Osteoblast (primary cell): ENCODE data around the gene CALML5. TPM values are rescaled to one million over a fixed set of nuclear protein-coding genes. Genes with fewer than 3 reads are reported as not detected.

Experiments
- DNase-seq: peaks from one replicate; pipeline ENCODE4 v3.0.0; 2011; ENCODE audit warnings: low spot score, mixed read lengths; ENCODE audit not compliant: insufficient read length; ENCODE audit errors: missing footprints
- H2AFZ ChIP-seq: 2 replicates; pipeline ENCODE4 v1.6.0; 2011; ENCODE audit warnings: mild to moderate bottlenecking, low read length
- H3K27ac ChIP-seq: 2 replicates; pipeline ENCODE4 v1.5.1; 2011; ENCODE audit warnings: mild to moderate bottlenecking, low read depth, low read length, moderate library complexity
- H3K27me3 ChIP-seq: 2 replicates; pipeline ENCODE4 v1.6.0; 2012; ENCODE audit warnings: mild to moderate bottlenecking, control low read depth, inconsistent platforms, low read length, moderate library complexity; ENCODE audit not compliant: insufficient read depth
- H3K36me3 ChIP-seq: 2 replicates; pipeline ENCODE4 v1.5.1; 2011; ENCODE audit warnings: mild to moderate bottlenecking, low read length, control low read depth, moderate library complexity; ENCODE audit not compliant: insufficient read depth
- H3K4me1 ChIP-seq: 2 replicates; pipeline ENCODE4 v1.5.1; 2011; ENCODE audit warnings: mild to moderate bottlenecking, low read length, control low read depth, moderate library complexity; ENCODE audit not compliant: insufficient read depth
- H3K4me2 ChIP-seq: 2 replicates; pipeline ENCODE4 v1.6.0; 2011; ENCODE audit warnings: mild to moderate bottlenecking, low read length; ENCODE audit not compliant: insufficient read depth
- H3K4me3 ChIP-seq: fragments of 200-600 bp; sonication (generic); 3 replicates; pipeline ENCODE4 v1.5.1; 2012; ENCODE audit warnings: mild to moderate bottlenecking, low read length, inconsistent platforms; ENCODE audit not compliant: insufficient read depth
- H3K79me2 ChIP-seq: 2 replicates; pipeline ENCODE4 v1.6.0; 2012; ENCODE audit warnings: mild to moderate bottlenecking, low read length, control low read depth, inconsistent platforms; ENCODE audit not compliant: insufficient read depth
- H3K9me3 ChIP-seq: 2 replicates; pipeline ENCODE4 v1.5.1; 2011; ENCODE audit warnings: low read depth, low read length, control low read depth
- H4K20me1 ChIP-seq: 2 replicates; pipeline ENCODE4 v1.6.0; 2012; ENCODE audit warnings: mild to moderate bottlenecking, low read length, control low read depth; ENCODE audit not compliant: insufficient read depth
- total RNA-seq: library from RNA; depleted of rRNA; stranded (reverse); fragments of >200 nt; gene quantifications from 2 replicates; pipeline ENCODE4 v1.2.3, GENCODE V29; 2012
- TF ChIP-seq, protein P1 (sequence below): IDR thresholded peaks from 2 replicates; pipeline ENCODE4 v1.5.1; 2011; ENCODE audit warnings: mild to moderate bottlenecking, low read depth, low read length, moderate library complexity; ENCODE audit errors: extremely low read depth

The CALML5 gene
- total RNA-seq, 1 donor = not detected

DNA sequence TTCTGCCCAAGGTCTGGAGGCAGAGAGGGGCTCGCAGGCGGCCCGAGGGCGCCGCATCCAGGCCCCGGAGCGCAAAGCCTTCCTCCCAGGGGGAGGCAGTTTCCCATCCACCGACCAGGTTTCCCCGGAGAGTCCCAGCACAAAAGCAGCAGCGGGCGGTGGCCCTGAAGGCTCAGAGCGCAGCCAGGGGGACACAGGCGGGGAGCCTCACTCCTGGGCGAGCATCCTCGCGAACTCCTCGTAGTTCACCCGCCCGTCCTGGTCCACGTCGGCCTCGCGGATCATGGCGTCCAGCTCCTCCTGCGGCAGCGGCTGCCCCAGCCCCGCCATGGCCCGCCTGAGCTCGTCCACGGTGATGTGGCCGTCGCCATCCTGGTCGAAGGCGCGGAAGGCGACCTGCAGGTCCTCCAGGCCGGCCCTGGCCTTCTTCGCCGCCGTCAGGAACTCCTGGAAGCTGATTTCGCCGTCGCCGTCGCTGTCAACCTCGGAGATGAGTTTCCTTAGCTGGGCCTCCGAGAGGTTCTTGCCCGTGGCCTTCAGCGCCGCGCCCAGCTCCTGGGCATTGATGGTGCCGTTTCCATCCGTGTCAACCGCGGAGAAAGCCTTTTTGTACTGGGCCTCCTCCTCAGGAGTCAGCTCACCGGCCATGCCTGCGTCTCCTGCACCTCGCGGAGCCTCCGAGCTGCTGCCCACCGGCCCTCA is 428 bp downstream of the CALML5 start:
- Histone ChIP-seq H4K20me1 (no peaks in the 10 kb centered on the region), H3K79me2 (no peaks in the 10 kb centered on the region), H3K9me3 (no peaks in the 10 kb centered on the region), H2AFZ (no peak overlapping the region), H3K4me3 (no peak overlapping the region), H3K4me2 (no peak overlapping the region), H3K27me3 (peaks cover 28% of the 10 kb centered on the region), H3K27ac (no peak overlapping the region), H3K36me3 (no peaks in the 10 kb centered on the region), H3K4me1 (no peaks in the 10 kb centered on the region)
- TF ChIP-seq, protein P1, sequence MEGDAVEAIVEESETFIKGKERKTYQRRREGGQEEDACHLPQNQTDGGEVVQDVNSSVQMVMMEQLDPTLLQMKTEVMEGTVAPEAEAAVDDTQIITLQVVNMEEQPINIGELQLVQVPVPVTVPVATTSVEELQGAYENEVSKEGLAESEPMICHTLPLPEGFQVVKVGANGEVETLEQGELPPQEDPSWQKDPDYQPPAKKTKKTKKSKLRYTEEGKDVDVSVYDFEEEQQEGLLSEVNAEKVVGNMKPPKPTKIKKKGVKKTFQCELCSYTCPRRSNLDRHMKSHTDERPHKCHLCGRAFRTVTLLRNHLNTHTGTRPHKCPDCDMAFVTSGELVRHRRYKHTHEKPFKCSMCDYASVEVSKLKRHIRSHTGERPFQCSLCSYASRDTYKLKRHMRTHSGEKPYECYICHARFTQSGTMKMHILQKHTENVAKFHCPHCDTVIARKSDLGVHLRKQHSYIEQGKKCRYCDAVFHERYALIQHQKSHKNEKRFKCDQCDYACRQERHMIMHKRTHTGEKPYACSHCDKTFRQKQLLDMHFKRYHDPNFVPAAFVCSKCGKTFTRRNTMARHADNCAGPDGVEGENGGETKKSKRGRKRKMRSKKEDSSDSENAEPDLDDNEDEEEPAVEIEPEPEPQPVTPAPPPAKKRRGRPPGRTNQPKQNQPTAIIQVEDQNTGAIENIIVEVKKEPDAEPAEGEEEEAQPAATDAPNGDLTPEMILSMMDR = no peak
- peak; percentile 32 for DNase-seq

DNA sequence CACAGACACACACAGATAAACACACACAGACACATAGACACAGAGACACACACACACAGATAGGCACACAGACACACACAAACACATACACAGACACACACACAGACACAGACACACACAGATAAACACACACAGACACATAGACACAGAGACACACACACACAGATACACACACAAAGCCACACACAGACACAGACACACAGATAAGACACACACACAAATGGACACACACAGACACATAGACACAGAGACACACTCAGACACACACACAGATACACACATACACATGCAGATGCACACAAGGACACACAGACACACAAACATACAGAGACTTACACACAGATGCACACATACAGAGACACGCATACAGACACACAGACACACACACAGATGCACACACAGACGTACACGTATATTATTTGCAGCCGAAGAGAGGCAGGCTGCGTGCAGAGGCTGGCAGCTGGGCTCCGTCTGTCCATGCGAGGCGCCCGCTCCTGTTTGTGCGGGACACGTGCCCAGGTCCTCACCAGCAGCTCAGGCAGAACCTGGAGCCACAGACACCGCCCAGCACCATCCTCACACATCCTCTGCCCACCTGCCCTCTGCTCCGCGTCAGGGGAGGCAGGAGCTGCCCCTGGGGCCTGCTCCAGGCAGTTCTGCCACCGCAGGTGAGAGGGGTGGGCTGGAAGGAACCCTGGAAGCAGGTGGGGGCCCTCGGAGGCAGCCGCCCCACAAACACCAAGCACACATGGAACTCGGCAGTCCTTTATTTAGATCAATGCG is 1.2 kb downstream of the CALML5 start:
- TF ChIP-seq, protein P1 = no peak

DNA sequence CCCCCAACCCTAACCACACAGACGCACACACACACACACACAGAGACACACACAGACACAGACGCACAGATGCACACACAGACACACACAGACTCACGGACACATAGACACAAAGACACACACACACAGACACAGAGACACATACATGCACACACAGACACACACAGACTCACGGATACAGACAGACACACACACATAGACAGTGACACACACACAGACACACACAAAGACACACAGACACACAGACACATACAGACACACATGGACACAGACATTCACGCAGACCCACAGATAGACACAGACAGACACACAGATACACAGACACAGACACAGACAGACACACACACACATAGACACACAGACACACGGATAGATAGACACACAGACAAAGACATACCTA is 2.1 kb downstream of the CALML5 start:
- H3K4me1 ChIP-seq = no peaks in the 10 kb centered on the region
- TF ChIP-seq, protein P1 = no peak
- no peaks in the 10 kb centered on the region for H3K9me3 ChIP-seq
- H3K4me3 ChIP-seq = no peak overlapping the region
- H3K27ac ChIP-seq = no peak overlapping the region
- H2AFZ ChIP-seq = no peak overlapping the region
- no peak for DNase-seq
- H3K36me3 ChIP-seq = no peaks in the 10 kb centered on the region
- no peak overlapping the region for H3K4me2 ChIP-seq
- H3K79me2 ChIP-seq = no peaks in the 10 kb centered on the region
- H3K27me3 ChIP-seq = peaks cover 19% of the 10 kb centered on the region
- H4K20me1 ChIP-seq = no peaks in the 10 kb centered on the region

More for the DNA sequence above, 1.2 kb downstream of the CALML5 start:
- no peaks in the 10 kb centered on the region for H3K36me3 ChIP-seq
- H4K20me1 ChIP-seq = no peaks in the 10 kb centered on the region
- H3K4me1 ChIP-seq = no peaks in the 10 kb centered on the region
- H3K79me2 ChIP-seq = no peaks in the 10 kb centered on the region
- H3K27me3 ChIP-seq = peaks cover 28% of the 10 kb centered on the region
- H2AFZ ChIP-seq = no peak overlapping the region
- H3K9me3 ChIP-seq = no peaks in the 10 kb centered on the region
- H3K4me2 ChIP-seq = no peak overlapping the region
- no peak overlapping the region for H3K4me3 ChIP-seq
- no peak for DNase-seq
- no peak overlapping the region for H3K27ac ChIP-seq
